GM18526 (cell line): ENCODE results near the gene LAMC3.

Experiments
- POLR2A ChIP-seq: IDR thresholded peaks from 3 replicates; pipeline ENCODE4 v1.6.1; 2011; ENCODE audit not compliant: insufficient read length; ENCODE audit errors: extremely low read depth

LAMC3 gene

GRCh38 chr9:131008909-131009618 lies at the start of gene LAMC3:
TSS of gene LAMC3 (plus strand) at chr9:131009174. CDS start at chr9:131009215, 41 bp downstream.
- no peak for TF ChIP-seq POLR2A

- TF ChIP-seq POLR2A = no peak
Observed at GRCh38 chr9:130959809-130960334, 49.1 kb upstream of the LAMC3 start.

- TF ChIP-seq POLR2A = no peak
Observed at GRCh38 chr9:130960522-130961378, 48.2 kb upstream of the LAMC3 start.

GRCh38 chr9:130961511-130962300 lies 47.3 kb upstream of the LAMC3 start:
- TF ChIP-seq POLR2A = no peak

- TF ChIP-seq POLR2A = no peak
Observed at GRCh38 chr9:130962418-130963316, 46.3 kb upstream of the LAMC3 start.

- no peak for TF ChIP-seq POLR2A
Observed at GRCh38 chr9:130963337-130963908, 45.6 kb upstream of the LAMC3 start.

- TF ChIP-seq POLR2A = no peak
Observed at GRCh38 chr9:130963916-130964315, 45.1 kb upstream of the LAMC3 start.

- no peak for TF ChIP-seq POLR2A
Observed at GRCh38 chr9:130965680-130966079, 43.3 kb upstream of the LAMC3 start.

GRCh38 chr9:130970052-130970451 lies 38.9 kb upstream of the LAMC3 start:
- TF ChIP-seq POLR2A = no peak

- no peak for TF ChIP-seq POLR2A
Observed at GRCh38 chr9:130970855-130971254, 38.1 kb upstream of the LAMC3 start.

- no peak for TF ChIP-seq POLR2A
Observed at GRCh38 chr9:130971294-130971849, 37.6 kb upstream of the LAMC3 start.

- TF ChIP-seq POLR2A = no peak
Observed at GRCh38 chr9:130972277-130972956, 36.6 kb upstream of the LAMC3 start.
